Body of pancreas (tissue), 4 donors: Measurements from ENCODE around the gene GHRHR. TPM values are rescaled to one million over a fixed set of nuclear protein-coding genes. Genes with fewer than 3 reads are reported as not detected.

ENCODE experiments used
- ATAC-seq: fragments of 150-250 bp; one replicate; pipeline ENCODE4 v1.9.1; 2016
- DNase-seq, 4 donors: peaks; one replicate each; pipeline ENCODE4 v3.0.0-alpha.2; 2019
- H3K27ac ChIP-seq, 4 donors: fragments of 200-600 bp; sonication (generic); 1 replicate in 3 of 4; 2 replicates in 1 of 4; pipeline versions ENCODE4 v1.5.1 to v1.6.1; 2016 to 2019; ENCODE audit warnings: mild to moderate bottlenecking in 1 of 4, mixed read lengths in 1 of 4, moderate library complexity in 1 of 4
- H3K27me3 ChIP-seq, 2 donors: fragments of 200-600 bp; sonication (generic); one replicate each; pipeline ENCODE4 v1.6.0; 2016; ENCODE audit warnings: mild to moderate bottlenecking in 1 of 2
- H3K36me3 ChIP-seq, 2 donors: fragments of 200-600 bp; sonication (generic); replicated peaks in 1 of 2; 2 replicates each; pipeline ENCODE4 v1.5.1; 2016; ENCODE audit warnings: low read depth in 2 of 2; ENCODE audit not compliant: insufficient read depth in 1 of 2
- H3K4me1 ChIP-seq: fragments of 200-600 bp; sonication (generic); one replicate; pipeline ENCODE4 v1.6.0; 2016
- H3K4me3 ChIP-seq, 2 donors: fragments of 200-600 bp; sonication (generic); 1 replicate in 1 of 2; 2 replicates in 1 of 2; pipeline ENCODE4 v1.5.1; 2016 to 2019
- H3K9me3 ChIP-seq, 3 donors: fragments of 200-600 bp; sonication (generic); 1 replicate in 2 of 3; 2 replicates in 1 of 3; pipeline ENCODE4 v1.5.1; 2016
- CTCF ChIP-seq, 7 experiments: fragments of 450-650 bp in 4 of 7; fragments of 200-600 bp in 3 of 7; sonication (generic) in 3 of 7; IDR thresholded peaks; one replicate each; pipeline ENCODE4 v1.5.1; 2016 to 2019; ENCODE audit warnings: antibody characterized with exemption in 7 of 7
- POLR2A ChIP-seq, 3 donors: fragments of 450-650 bp; IDR thresholded peaks; one replicate each; pipeline ENCODE4 v1.6.1; 2016; ENCODE audit warnings: antibody characterized with exemption in 3 of 3, mild to moderate bottlenecking in 2 of 3
- WGBS, 2 donors: methylation state at CpG; one replicate each; pipeline ENCODE4 v1.1.5; 2017; 5-methylcytosine and 5-hydroxymethylcytosine counted together
- intact Hi-C: fragments of 100-400 bp; cut with DNase I; formaldehyde crosslinking; loops from one replicate; pipeline ENCODE4 v1.15.1; 2023
- total RNA-seq, 2 donors: library from RNA; depleted of rRNA; stranded (reverse); fragments of >200 nt; gene quantifications; one replicate each; pipeline ENCODE4 v1.1.0, GENCODE V29; 2016

GHRHR gene
- total RNA-seq, 2 donors from 2014 or later, result not detected

- no peaks in the 10 kb centered on the region for H3K4me1 ChIP-seq
- no peak overlapping the region for H3K4me3 ChIP-seq
- no peak for ATAC-seq
- peak in 1 of 4 donors; percentile 40 for DNase-seq
- H3K9me3 ChIP-seq, result no peaks in the 10 kb centered on the region
- no peak for TF ChIP-seq CTCF (IDR thresholded peaks at IDR 0.05)
- no peak for TF ChIP-seq POLR2A (IDR thresholded peaks at IDR 0.05)
- H3K27ac ChIP-seq, result no peak overlapping the region
- 84 to 86% methylated on average over 22 to 38 of the region's 39 CpGs for WGBS, 2 donors
- H3K36me3 ChIP-seq, result no peaks in the 10 kb centered on the region
- intact Hi-C loops, result loop anchor here (5.0 kb wide), 1 partner anchor 118 kb away; no protein-coding TSS in a partner anchor
- no peaks in the 10 kb centered on the region for H3K27me3 ChIP-seq
These were observed 30.7 kb downstream of the GHRHR start for GRCh38 chr7:30994206-30995100.

- 82 to 84% methylated on average over 6 to 7 of the region's 7 CpGs for WGBS, 2 donors
These were observed 31.8 kb downstream of the GHRHR start for GRCh38 chr7:30995536-30995935.

GRCh38 chr7:30996256-30996655 lies 32.5 kb downstream of the GHRHR start:
- ATAC-seq (no peak), DNase-seq (peak in 2 of 4 donors; percentile 24 to 32)
- Histone ChIP-seq H3K36me3 (no peaks in the 10 kb centered on the region), H3K4me3 (no peak overlapping the region), H3K27ac (no peak overlapping the region), H3K9me3 (no peaks in the 10 kb centered on the region), H3K4me1 (no peaks in the 10 kb centered on the region), H3K27me3 (no peaks in the 10 kb centered on the region)
- 65 to 75% methylated on average over 6 of the region's 6 CpGs for WGBS, 2 donors
- intact Hi-C loops, result loop anchor here (5.0 kb wide), 1 partner anchor 116 kb away; no protein-coding TSS in a partner anchor
- TF ChIP-seq POLR2A (IDR thresholded peaks at IDR 0.05) (no peak), CTCF (IDR thresholded peaks at IDR 0.05) (no peak)

More at GRCh38 chr7:30995536-30995935, 31.8 kb downstream of the GHRHR start:
- Histone ChIP-seq H3K36me3 (no peaks in the 10 kb centered on the region), H3K27me3 (no peaks in the 10 kb centered on the region), H3K9me3 (no peaks in the 10 kb centered on the region), H3K4me1 (no peaks in the 10 kb centered on the region), H3K4me3 (no peak overlapping the region), H3K27ac (no peak overlapping the region)
- DNase-seq (no peak), ATAC-seq (no peak)
- intact Hi-C loops, result loop anchor here (5.0 kb wide), 1 partner anchor 117 kb away; no protein-coding TSS in a partner anchor
- TF ChIP-seq CTCF (IDR thresholded peaks at IDR 0.05) (no peak), POLR2A (IDR thresholded peaks at IDR 0.05) (no peak)

- no peaks in the 10 kb centered on the region for H3K4me1 ChIP-seq
- ATAC-seq (no peak), DNase-seq (no peak)
- no peaks in the 10 kb centered on the region for H3K36me3 ChIP-seq
- WGBS, 2 donors, result 80 to 86% methylated on average over 5 of the region's 5 CpGs
- TF ChIP-seq CTCF (IDR thresholded peaks at IDR 0.05) (no peak), POLR2A (IDR thresholded peaks at IDR 0.05) (no peak)
- H3K4me3 ChIP-seq, result no peak overlapping the region
- no peaks in the 10 kb centered on the region for H3K27me3 ChIP-seq
- intact Hi-C loops, result loop anchor here (5.0 kb wide), 1 partner anchor 115 kb away; no protein-coding TSS in a partner anchor
- no peak overlapping the region for H3K27ac ChIP-seq
- H3K9me3 ChIP-seq, result no peaks in the 10 kb centered on the region
These were observed 33.1 kb downstream of the GHRHR start for GRCh38 chr7:30996883-30997282.
